Esophagus squamous epithelium (tissue), 5 donors: ENCODE results near the gene GLS2. TPM values are rescaled to one million over a fixed set of nuclear protein-coding genes. Genes with fewer than 3 reads are reported as not detected.
"Not testable (repeated sequence)": the region's sequence is repeated elsewhere in the genome, so short reads cannot be mapped to it uniquely, and the experiment has no call there.

Source experiments
- DNase-seq: peaks from one replicate; lab custom pipeline; 2025; lab: John Stamatoyannopoulos, UW
- H3K27ac ChIP-seq, 4 donors: fragments of 200-600 bp; sonication (generic); one replicate each; pipeline ENCODE4 v1.5.1; 2016 to 2019; ENCODE audit warnings: mild to moderate bottlenecking in 1 of 4
- H3K27me3 ChIP-seq, 4 donors: fragments of 200-600 bp; sonication (generic); 1 replicate in 3 of 4; 2 replicates in 1 of 4; pipeline versions ENCODE4 v1.5.1 to v1.6.0; 2017 to 2021; ENCODE audit warnings: antibody characterized with exemption in 1 of 4
- H3K36me3 ChIP-seq, 3 donors: fragments of 200-600 bp; sonication (generic); one replicate each; pipeline ENCODE4 v1.5.1; 2016 to 2019
- H3K4me1 ChIP-seq, 3 donors: fragments of 200-600 bp; sonication (generic); one replicate each; pipeline ENCODE4 v1.5.1; 2017 to 2019
- H3K4me3 ChIP-seq, 4 donors: fragments of 200-600 bp; sonication (generic); 1 replicate in 3 of 4; 2 replicates in 1 of 4; pipeline ENCODE4 v1.5.1; 2016 to 2019; ENCODE audit warnings: mild to moderate bottlenecking in 2 of 4, moderate library complexity in 1 of 4
- H3K9me3 ChIP-seq, 3 donors: fragments of 200-600 bp; sonication (generic); one replicate each; pipeline ENCODE4 v1.5.1; 2016 to 2019
- CTCF ChIP-seq, 6 experiments: fragments of 450-650 bp in 4 of 6; fragments of 200-600 bp in 2 of 6; sonication (generic) in 2 of 6; IDR thresholded peaks; one replicate each; pipeline ENCODE4 v1.5.1; 2016 to 2019; ENCODE audit warnings: antibody characterized with exemption in 6 of 6, mild to moderate bottlenecking in 4 of 6, moderate library complexity in 4 of 6
- POLR2A ChIP-seq, 4 donors: fragments of 450-650 bp; IDR thresholded peaks; one replicate each; pipeline ENCODE4 v1.6.1; 2017; ENCODE audit warnings: antibody characterized with exemption in 4 of 4, mild to moderate bottlenecking in 4 of 4, moderate library complexity in 3 of 4
- WGBS, 2 donors: methylation state at CpG; one replicate each; pipeline ENCODE4 v1.1.5; 2018; 5-methylcytosine and 5-hydroxymethylcytosine counted together
- intact Hi-C: fragments of 100-400 bp; cut with DNase I; formaldehyde crosslinking; loops from one replicate; pipeline ENCODE4 v1.15.0; 2022
- total RNA-seq, 4 donors: library from RNA; depleted of rRNA; stranded (reverse); fragments of >200 nt; gene quantifications; one replicate each; pipeline ENCODE4 v1.1.0, GENCODE V29; 2016
- donor health status: DM: yes; HTN: yes; CAD: no.

GLS2 gene
- total RNA-seq, 4 donors from 2014 or later: 4.9 to 10.5 (median 7.8) TPM

DNA sequence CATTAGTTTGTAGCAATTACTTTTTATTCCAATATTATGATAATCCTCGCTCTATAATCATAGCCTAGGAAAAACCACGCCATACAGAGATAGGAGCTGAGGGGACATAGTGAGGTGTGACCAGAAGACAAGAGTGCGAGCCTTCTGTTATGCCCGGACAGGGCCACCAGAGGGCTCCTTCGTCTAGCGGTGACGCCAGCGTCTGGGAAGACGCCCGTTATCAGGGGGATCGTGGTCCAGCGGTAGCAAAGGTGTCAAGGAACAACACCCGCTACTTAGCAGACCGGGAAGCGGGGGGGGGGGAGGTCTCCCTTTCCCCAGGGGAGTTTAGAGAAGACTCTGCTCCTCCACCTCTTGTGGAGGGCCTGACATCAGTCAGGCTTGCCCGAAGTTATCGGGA lies 8.7 kb upstream of the GLS2 start:
- H3K36me3 ChIP-seq, DNase-seq, H3K9me3 ChIP-seq, H3K4me1 ChIP-seq, intact Hi-C loops, H3K27ac ChIP-seq: not testable (repeated sequence)
- Histone ChIP-seq H3K27me3 (peaks cover 0 to 23% (median under 1%) of the 10 kb centered on the region in 4 donors), H3K4me3 (peak overlapping the region in 1 of 4 donors; percentile 49)
- TF ChIP-seq CTCF (IDR thresholded peaks at IDR 0.05): peak in 4 of 6 experiments; percentile 12 to 43 (median 28)
- 2 to 10% methylated on average over 9 to 11 of the region's 17 CpGs for WGBS, 2 donors

DNA sequence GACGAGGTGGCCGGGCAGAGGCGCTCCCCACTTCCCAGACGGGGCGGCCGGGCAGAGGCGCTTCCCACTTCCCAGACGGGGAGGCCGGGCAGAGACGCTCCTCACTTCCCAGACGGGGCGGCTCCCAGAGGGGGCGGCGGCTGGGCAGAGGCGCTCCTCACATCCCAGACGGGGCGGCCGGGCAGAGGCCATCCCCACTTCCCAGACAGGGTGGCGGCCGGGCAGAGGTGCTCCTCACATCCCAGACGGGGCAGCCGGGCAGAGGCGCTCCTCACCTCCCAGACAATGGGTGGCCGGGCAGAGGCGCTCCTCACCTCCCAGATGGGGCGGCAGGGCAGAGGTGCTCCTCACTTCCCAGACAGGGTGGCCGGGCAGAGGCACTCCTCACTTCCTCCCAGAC lies 6.5 kb upstream of the GLS2 start:
- H3K9me3 ChIP-seq, DNase-seq, intact Hi-C loops, H3K4me3 ChIP-seq, H3K27ac ChIP-seq, H3K36me3 ChIP-seq, H3K4me1 ChIP-seq: not testable (repeated sequence)
- H3K27me3 ChIP-seq: peaks cover 0 to 43% (median 3%) of the 10 kb centered on the region in 4 donors
- WGBS, 2 donors: no CpG with 5 or more reads among the region's 27 CpGs

- H3K4me1 ChIP-seq, H3K27ac ChIP-seq, H3K36me3 ChIP-seq, H3K4me3 ChIP-seq, H3K9me3 ChIP-seq, DNase-seq, intact Hi-C loops: not testable (repeated sequence)
- WGBS, 2 donors: no CpG with 5 or more reads among the region's 15 CpGs
- H3K27me3 ChIP-seq: peaks cover 0 to 47% (median 3%) of the 10 kb centered on the region in 4 donors
Measured at GRCh38 chr12:56494106-56494415, 6.1 kb upstream of the GLS2 start.

DNA sequence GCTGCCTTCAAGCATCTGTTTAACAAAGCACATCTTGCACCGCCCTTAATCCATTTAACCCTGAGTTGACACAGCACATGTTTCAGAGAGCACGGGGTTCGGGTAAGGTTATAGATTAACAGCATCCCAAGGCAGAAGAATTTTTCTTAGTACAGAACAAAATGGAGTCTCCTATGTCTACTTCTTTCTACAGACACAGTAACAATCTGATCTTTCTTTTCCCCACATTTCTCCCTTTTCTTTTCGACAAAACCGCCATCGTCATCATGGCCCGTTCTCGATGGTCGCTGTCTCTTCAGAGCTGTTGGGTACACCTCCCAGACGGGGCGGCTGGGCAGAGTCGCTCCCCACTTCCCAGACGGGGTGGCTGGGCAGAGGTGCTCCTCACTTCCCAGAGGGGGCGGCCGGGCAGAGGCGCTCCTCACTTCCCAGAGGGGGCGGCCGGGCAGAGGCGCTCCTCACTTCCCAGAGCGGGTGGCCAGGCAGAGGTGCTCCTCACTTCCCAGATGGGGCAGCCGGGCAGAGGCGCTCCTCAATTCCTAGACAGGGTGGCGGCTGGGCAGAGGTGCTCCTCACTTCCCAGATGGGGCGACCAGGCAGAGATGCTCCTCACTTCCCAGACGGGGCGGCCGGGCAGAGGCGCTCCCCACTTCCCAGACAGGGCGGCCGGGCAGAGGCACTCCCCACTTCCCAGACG lies 5.6 kb upstream of the GLS2 start:
- intact Hi-C loops, H3K36me3 ChIP-seq, H3K4me3 ChIP-seq, H3K27ac ChIP-seq, H3K4me1 ChIP-seq, DNase-seq, H3K9me3 ChIP-seq: not testable (repeated sequence)
- H3K27me3 ChIP-seq: peaks cover 0 to 52% (median 3%) of the 10 kb centered on the region in 4 donors
- WGBS, 2 donors: 72 to 84% methylated on average over 5 to 6 of the region's 31 CpGs

GRCh38 chr12:56490360-56490759 lies 2.4 kb upstream of the GLS2 start:
- Histone ChIP-seq H3K9me3 (no peaks in the 10 kb centered on the region), H3K36me3 (no peaks in the 10 kb centered on the region)
- TF ChIP-seq CTCF (IDR thresholded peaks at IDR 0.05) (no peak), POLR2A (IDR thresholded peaks at IDR 0.05) (no peak)

DNA sequence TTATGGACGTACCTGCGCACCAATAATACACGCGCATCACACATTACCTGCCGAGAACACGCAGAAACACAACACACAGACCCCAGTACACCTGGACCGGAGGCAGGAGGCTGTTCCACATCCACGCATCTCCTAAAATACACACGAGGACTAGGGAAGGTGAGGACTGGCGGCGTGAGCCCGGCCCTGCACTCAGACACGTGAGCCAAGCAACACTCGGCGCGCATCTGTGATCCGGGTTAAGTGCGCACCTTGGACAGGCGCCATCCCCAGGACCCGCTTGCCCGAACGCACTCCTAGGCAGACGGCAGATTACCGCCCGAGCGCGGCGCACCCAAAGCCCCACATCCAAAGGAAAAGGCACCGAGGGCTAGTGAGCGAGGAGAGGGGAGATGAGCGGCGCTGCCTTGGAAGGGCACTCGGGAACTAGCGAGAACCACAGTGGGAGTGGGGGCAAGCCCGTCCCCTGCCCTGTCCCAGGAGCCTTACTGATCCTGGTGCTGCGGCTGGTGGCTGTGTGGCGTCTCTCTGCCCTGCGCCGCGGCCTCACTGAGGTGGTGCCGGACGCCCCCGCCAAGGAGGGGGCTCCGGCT lies 417 bp downstream of the GLS2 start:
- Histone ChIP-seq H3K27ac (peak overlapping the region in 3 of 4 donors; percentile 41 to 62 (median 57)), H3K4me3 (peak overlapping the region; percentile 47 to 72 (median 66)), H3K36me3 (no peaks in the 10 kb centered on the region), H3K4me1 (peaks cover 4 to 20% (median 13%) of the 10 kb centered on the region in 3 donors), H3K9me3 (no peaks in the 10 kb centered on the region), H3K27me3 (peaks cover 0 to 39% (median 3%) of the 10 kb centered on the region in 4 donors)
- DNase-seq: no peak
- TF ChIP-seq POLR2A (IDR thresholded peaks at IDR 0.05): no peak
- no peak for TF ChIP-seq CTCF (IDR thresholded peaks at IDR 0.05)
- WGBS, 2 donors: 9 to 37% methylated on average over 8 to 25 of the region's 44 CpGs
- intact Hi-C loops: no loop called here

More at GRCh38 chr12:56490360-56490759, 2.4 kb upstream of the GLS2 start:
- intact Hi-C loops: no loop called here
- Histone ChIP-seq H3K4me3 (no peak overlapping the region), H3K27ac (no peak overlapping the region), H3K4me1 (peaks cover 4 to 20% (median 13%) of the 10 kb centered on the region in 3 donors), H3K27me3 (peaks cover 0 to 54% (median 3%) of the 10 kb centered on the region in 4 donors)
- DNase-seq: no peak
